ENCODE results near the gene CDH15.

CDH15 gene, protein sequence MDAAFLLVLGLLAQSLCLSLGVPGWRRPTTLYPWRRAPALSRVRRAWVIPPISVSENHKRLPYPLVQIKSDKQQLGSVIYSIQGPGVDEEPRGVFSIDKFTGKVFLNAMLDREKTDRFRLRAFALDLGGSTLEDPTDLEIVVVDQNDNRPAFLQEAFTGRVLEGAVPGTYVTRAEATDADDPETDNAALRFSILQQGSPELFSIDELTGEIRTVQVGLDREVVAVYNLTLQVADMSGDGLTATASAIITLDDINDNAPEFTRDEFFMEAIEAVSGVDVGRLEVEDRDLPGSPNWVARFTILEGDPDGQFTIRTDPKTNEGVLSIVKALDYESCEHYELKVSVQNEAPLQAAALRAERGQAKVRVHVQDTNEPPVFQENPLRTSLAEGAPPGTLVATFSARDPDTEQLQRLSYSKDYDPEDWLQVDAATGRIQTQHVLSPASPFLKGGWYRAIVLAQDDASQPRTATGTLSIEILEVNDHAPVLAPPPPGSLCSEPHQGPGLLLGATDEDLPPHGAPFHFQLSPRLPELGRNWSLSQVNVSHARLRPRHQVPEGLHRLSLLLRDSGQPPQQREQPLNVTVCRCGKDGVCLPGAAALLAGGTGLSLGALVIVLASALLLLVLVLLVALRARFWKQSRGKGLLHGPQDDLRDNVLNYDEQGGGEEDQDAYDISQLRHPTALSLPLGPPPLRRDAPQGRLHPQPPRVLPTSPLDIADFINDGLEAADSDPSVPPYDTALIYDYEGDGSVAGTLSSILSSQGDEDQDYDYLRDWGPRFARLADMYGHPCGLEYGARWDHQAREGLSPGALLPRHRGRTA

DNA sequence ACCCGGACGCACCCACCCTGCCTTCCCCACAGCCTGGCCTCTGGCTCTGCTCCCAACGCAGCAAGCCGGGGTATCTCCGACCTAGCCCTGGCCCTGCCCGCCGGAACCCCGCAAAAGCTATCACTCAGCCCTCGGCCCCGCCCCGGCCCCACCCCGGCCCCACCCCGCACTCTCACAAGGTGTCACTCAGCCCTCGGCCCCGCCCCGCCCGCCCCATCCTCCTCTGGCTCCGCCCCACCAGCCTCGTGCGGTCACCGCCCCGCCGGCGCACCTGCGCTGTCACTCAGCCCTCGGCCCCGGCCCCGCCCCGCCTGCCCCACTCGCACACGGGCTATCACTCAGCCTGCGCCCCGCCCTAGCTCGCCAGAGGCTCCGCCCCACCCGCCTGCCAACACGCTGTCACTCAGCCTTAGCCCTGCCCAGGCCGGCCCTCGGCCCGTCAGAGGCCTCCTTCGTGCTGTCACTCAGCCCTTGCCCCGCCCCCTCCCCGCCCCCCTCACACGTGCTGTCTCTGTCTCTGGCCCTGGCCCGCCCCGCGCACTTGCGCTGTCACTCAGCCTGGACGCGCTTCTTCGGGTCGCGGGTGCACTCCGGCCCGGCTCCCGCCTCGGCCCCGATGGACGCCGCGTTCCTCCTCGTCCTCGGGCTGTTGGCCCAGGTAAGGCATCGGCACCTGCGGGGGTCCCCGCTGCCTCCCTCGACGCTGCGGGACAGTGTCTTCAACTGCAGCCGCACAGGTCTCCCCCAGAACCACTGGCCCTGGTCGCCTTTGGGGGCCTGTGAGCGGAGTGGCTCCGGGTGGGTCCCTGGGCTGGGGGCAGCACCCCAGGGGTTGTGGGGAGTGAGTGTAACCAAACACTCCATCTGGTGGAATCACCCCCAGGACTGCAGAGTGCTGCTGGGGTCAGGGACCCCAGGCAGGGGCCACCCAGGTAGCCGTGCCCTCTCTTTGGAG is at the start of gene CDH15:
CDH15 (plus strand) TSS at position 533 of the 955 bp plus-strand sequence; CDS start at position 617, 84 bp downstream.
- DNase-seq (ENCODE audit: low read depth in 2 of 2) = peak; percentile 91 to 94

DNA sequence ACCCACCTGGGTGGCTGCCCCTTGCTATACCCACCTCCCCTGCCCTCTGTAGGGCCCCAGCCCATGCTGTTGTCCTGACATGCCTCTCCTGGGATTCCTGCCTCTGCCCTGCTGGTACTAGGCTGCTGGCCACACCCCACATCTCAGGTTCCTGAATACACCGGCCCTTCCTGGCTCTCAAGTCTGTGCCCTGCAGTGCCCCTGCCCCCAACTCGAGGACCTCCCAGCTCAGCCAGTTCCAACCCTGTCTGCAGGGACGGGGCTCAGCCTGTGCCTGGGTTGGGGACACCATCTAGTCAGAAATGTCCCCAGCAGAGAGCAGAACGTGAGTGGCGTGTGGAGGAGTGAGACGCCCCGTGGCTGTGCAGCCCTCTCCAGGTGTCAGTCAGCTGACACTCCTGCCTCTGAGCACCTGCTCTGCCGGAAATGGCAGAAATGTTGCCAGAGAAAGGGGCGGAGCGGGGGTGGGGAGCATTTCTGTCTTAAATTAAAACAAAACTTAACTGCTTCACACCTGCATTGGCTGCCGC is 49.2 kb upstream of the CDH15 start:
- no peak for DNase-seq (ENCODE audit: low read depth in 2 of 2)

DNA sequence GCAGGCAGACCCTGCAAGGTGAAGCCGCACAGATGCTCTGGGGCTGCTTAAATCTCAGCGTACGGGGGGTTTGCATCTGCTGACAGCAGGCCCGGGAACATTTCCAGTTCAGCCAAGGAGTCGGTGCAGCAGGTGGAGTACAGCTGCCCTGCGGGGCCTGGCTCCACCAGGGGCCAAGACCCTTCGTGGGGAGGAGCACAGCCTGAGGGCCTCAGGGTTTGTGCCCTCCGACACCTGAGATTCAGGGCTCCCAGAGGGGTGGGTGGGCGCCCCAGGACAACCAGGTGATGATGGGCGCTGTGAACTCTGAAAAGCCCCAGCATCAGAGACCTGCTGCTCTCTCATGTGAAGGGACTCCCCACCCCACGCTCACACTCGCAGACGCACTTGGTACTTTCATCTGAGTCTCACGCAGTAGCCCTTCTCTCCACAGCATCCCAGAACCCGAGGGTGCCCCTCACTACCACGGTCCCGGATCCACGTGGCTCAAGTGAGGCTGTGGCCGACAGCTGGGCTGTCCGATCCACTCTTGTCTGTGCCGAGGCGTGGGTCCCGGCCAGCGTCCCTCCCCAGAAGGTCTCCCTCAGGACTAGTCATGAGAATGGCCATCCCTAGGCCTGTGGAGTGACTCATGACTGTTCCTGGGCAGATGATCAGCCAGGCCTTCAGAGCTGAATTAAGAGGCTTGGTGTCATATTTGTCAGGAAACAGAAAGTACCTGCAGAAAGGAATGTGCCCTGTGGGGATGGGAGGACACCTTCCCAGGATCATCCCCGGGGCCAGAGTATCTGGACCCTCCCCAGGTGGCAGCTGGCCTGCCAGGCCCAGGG is 48.3 kb upstream of the CDH15 start:
- DNase-seq (ENCODE audit: low read depth in 2 of 2) = no peak

DNA sequence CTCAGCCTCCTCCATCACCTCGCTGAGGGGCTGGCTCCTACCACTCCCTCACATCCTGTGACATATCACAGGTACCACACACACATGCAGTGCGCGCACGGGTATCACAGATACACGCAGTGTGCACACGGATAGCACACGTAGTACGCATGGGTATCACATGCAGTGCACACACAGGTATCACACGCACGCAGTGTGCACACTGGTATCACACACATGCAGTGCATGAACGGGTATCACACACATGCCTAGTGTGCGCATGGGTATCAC is 47.8 kb upstream of the CDH15 start:
- no peak for DNase-seq (ENCODE audit: low read depth in 2 of 2)

DNA sequence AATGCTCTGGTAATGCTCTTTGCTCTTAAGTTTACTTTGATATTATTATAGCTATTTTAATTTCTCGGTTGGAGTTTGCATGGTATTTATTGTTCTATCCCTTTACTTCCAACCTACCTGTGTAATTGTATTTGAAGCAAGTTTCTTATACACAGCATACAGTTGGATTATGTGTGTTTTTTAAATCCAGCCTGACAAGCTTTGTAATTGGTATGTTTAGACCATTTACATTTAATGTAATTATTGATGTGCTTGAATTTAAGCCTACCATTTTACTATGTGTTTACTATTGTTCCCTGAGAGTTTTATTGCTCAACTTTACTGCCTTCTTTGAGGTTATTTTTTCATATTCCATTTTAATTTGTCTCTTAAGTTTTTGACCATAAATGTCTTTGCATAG is 42.2 kb upstream of the CDH15 start:
- DNase-seq (ENCODE audit: low read depth in 2 of 2) = no peak

DNA sequence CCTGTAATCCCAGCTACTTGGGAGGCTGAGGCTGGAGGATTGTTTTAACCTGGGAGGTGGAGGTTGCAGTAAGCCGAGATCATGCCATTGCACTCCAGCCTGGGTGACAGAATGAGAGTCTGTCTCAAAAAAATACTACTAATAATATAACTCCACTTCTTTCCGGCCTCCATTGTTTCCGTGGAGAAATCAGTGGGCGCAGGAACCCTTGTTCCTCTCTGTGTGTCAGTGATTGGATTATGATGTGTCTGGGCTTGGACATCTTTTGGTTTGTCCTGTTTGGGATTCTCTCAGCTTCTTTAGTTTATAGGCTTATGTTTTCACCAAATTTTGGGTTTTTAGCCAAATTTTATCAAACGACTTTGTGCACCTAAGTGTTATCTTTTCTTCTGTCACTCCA is 41.1 kb upstream of the CDH15 start:
- DNase-seq (ENCODE audit: low read depth in 2 of 2) = no peak

DNA sequence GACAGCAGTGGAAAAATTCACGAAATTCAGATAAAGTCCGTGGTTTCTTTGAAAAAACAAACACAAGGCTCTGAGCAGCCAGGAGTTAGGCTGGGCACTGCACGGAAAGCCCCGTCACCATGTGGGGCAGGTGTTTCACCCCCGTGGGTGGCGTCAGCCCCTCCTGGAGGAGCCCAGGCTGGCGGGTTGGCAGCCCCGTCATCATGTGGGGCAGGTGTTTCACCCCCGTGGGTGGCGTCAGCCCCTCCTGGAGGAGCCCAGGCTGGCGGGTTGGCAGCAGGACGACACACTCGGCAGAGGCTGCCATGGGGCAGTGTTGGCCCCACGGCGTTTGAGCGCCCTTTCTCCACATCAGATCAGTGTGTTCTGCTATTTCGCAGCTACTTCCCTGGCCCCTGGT is 39.8 kb upstream of the CDH15 start:
- DNase-seq (ENCODE audit: low read depth in 2 of 2) = no peak

DNA sequence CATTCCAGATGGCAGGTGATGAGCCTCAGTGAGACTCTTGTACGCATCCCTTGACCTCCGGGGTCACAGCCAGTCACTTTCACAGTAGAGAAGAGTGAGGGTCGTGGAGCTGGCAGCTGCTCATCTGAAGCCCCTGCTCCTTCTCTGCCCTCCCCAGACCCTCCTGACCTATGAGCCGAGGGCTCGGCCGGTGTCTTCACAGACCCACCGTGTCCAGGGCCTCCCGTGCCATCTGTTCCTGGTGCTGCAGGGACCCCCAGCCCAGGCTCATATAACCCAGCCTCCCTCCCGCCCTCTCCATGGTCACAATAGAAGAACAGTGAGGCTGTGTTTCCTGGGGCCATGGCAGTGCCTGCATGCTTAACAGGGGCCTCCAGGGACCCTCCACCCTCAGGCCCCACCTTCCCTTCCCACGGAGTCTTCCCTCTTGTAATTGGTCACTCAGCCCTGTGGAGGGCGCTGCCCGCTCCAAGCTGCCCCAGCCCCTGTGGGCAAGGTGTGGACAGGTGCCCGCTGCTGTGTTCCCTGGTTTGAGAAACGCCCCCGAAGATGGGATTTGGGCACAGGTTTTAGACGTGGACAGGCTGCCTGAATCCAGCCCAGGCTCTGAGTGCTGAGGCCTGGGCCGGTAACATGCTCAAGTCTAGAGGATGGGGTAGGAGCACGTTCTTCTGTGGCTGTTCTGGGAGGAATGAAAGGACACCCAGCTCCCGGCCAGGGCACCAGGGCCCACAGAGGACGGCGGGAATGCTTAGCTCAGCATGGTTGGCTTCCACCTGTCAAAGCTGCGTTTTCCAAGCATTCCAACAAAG is 39.1 kb upstream of the CDH15 start:
- DNase-seq (ENCODE audit: low read depth in 2 of 2) = no peak

DNA sequence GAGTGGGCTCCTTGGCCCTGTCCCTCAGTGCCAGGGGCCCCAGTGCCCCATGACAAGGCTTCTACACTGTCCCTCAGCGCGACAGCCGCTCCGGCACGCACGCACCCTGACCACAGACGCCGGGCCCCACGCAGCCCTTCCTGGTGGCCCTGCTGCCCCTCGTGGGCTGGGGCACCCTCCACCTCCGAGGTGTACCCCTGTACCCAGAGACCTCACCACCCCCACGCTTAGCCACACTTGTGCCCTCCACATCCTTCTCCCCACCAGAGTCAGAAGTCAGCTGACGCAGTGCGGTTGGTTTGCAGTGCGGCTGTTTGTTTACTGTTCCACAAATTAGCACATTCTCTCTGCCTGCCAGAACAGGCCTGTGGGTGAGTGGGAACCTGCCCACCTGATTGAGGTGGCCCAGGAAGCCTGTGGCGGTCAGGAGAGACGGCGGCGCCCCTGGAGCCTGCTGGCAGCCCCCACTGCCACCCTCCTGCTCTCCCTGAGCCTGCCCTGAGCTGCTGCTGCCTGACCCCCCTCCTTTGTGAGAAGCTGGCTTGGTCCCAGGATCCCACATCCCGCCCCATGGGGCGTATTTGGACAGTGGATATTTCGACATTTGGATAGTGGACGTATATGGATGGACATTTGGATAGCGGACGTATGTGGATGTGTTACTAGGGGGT is 38.0 kb upstream of the CDH15 start:
- no peak for DNase-seq (ENCODE audit: low read depth in 2 of 2)

DNA sequence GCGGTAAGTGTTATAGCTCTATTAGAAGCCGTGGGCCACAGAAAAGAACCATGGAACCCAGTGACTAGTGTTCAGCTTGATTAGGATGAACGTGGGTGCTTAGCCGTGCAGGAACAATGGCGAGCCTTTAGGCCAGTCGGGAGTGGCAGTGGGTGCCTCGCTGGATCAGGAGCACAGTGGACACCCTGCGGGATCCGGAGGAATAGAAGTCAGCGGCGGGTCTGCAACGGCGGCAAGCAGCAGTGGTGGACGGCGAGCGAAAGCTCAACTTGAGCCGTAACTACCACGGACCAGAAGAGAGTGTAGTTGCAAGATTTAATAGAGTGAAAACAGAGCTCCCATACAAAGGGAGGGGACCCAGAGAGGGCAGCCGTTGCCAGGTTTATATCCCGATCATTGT is 37.3 kb upstream of the CDH15 start:
- DNase-seq (ENCODE audit: low read depth in 2 of 2) = no peak

DNA sequence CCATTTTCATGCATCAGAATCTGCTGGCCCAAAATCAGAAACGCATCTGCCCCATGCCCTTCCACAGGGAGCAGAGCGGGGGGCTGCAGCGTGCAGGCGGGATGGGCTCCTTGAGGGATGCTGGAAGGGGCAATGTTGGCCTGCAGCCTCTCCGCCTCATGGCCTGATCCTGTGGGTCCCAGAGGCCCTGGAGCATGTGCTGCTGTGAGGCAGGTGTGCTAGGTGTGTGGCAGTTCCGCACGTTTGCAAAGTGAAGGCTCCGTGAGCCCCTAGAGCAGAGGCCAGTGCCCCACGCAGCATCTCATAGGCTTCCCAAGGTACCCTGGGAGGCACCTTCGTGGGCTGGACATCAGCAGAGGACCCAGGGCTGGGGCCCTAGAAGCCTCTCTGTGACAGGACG is 36.4 kb upstream of the CDH15 start:
- no peak for DNase-seq (ENCODE audit: low read depth in 2 of 2)

DNA sequence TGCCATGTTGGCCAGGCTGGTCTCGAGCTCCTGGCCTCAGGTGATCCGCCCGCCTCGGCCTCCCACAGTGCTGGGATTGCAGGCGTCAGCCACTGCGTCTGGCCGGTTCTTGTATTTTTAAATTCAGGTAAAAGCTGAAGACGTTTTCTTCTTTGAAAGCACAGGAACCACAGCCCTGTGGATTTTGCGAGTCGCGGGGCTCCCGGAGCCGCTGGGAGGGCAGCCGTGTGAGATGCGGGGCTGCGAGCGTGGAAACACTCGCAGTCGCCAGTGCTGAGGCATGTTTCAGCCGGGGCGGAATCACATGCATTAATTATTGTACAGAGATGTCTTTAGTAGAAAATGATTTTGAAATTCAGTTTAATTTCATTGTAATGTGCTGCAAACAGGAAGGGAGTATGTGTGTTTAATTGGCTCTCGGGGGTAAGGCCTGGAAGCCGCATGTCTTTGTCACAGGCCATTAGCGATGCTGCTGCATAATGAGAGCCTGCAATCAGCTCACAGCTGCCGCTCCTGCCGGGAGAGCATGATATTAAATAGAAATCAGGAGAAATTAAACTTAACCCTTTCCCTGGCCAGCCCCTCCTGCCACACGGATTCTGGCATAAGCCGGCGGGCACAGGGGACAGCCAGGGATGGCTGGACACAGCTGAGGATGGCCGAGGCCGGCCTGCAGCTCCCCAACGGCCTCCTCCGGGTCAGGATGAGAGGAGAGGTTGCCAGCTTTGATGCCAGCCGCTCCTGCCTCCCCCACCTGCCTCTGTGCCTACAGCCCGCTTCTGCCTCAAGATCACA is 35.4 kb upstream of the CDH15 start:
- no peak for DNase-seq (ENCODE audit: low read depth in 2 of 2)

DNA sequence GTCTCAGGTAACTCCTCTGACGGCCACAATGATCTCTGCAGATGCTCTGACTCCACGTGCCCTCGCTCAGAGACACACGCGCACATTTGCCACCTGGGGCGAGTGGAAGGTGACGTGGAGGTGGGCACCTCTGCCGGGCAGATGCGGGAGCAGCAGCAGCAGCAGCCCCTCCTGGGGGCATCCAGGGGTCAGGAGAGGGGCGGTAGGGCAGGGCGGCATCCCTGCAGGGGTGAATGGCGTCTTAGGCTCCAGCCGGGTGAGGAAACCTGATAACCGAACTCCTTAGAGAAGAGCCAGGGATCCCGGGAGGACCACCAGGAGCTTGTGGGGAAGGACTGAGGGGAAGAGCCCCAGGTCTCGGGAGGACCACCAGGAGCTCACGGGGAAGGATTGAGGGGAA is 34.6 kb upstream of the CDH15 start:
- no peak for DNase-seq (ENCODE audit: low read depth in 2 of 2)

DNA sequence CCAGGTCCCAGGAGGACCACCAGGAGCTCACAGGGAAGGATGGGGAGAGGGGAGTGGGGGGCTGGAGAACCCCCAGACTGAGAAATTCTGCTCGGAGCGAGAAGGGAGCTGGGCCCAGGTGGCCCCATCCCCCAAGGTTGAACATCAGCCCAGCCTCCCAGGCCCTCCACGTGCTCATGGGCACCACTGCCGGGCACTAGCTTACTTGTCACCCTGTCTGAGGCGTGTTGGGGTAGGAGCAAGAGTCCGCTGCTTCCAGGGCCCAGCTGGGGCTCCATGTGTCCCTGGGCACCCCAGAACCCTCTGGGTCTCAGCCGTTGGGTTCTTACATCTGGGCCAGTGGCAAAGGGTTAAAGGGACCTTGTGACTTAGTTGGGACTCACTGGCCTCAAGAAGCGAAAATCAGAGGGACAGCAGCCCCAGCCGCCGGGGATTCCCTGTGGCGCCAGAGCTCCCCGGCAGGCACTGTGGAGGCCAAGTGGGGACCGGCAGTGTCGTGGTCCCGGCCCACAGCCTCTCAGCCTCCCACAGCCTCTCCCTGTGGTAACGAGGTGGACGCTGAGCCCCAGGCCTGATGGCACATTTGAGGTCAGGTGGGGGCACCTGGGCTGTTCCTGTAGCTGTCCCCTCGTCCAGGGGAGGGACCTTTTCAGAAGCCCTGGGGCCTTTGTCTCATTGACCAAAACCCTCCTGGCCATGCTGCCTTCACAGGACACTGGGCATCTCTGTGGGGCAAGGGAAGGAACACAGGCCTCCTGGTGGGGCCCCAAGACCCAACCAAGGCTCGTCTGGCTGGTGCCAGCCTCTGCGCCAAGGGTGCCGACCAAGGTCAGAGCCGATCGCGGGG is 33.7 kb upstream of the CDH15 start:
- DNase-seq (ENCODE audit: low read depth in 2 of 2) = no peak

DNA sequence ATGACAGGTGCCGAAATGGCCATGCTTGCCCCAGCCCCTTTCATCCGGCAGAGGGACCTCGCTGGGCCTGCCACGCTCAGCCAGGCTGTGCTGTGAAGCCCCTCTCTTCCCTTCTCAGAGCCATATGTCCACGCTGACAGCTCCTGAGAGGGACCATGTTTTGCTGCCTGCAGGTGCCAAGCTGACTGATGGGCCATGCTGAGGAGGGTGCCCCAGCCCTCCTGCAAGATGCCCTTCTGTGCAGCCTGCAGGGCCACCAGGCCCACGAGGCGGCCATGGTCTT is 33.1 kb upstream of the CDH15 start:
- DNase-seq (ENCODE audit: low read depth in 2 of 2) = no peak

DNA sequence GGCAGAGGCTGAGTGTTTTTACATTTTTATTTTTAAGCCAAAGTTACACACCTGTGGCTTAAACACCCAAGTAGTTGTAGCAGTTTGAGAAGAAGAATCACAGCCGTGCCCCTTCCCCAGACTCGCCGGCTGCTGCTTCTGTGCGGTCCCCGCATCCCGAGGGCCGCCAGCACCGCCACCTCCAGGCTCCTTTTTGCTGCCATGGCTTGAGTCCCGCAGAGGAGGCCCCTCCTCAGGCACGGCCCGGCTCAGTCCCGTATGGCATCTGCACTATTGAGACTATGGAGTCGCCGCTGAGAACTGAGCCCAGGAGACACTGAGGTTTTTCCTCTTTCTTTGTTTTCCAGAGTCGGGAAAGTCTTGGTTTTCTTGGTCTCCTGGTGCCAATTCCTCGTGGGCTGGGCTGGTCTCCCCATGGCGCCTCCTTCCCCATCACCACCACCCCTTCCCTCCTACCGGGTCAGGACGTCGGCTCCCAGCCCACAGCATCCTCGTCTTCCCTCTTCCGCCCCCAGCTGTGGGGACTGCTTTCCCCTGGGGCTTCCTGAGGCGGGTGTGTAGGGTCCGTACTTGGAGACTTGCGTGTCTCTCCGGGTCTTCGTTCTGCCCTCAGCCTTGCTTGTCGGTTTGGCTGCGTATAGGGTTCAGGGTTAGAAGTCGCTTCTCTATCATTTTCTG is 32.6 kb upstream of the CDH15 start:
- no peak for DNase-seq (ENCODE audit: low read depth in 2 of 2)

DNA sequence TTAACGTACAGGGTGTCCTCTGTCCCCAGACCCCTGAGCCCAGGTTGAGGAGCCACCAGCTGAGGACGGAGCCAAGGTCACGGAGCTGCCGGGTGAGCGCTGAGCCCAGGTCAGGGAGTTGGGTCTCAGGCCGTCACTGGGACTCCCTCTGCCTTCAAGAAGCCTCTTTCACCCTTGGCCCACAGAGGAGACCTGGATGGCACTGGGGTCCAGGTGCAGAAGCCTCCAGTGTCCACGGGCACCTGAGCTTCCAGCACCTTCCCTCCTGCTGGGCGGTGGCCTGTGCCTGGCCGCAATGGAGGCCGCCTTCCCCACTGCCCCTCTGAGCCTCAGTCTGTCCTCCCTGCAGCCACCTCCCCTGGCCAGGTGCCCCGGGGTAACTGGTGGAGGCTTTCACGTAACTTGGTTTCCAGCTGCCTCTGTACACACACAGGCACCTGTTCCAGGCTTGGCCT is 31.6 kb upstream of the CDH15 start:
- DNase-seq (ENCODE audit: low read depth in 2 of 2) = no peak
